Right lobe of liver (tissue), 6 donors: Measurements from ENCODE around the gene TSPAN4. TPM values are rescaled to one million over a fixed set of nuclear protein-coding genes. Genes with fewer than 3 reads are reported as not detected.

Experiments
- ATAC-seq, 4 donors: fragments of 200-7000 bp; cut with Tn5 transposase; one replicate each; pipeline ENCODE4 v1.9.1; 2020; ENCODE audit warnings: mild to moderate bottlenecking in 4 of 4, moderate library complexity in 4 of 4
- DNase-seq, 3 donors: peaks; one replicate each; pipeline ENCODE4 v3.0.0-alpha.2; 2020
- H3K27ac ChIP-seq, 3 donors: fragments of 200-600 bp; one replicate each; pipeline ENCODE4 v1.8.0; 2022
- H3K27me3 ChIP-seq, 2 donors: fragments of 200-600 bp; one replicate each; pipeline ENCODE4 v1.8.0; 2022
- H3K36me3 ChIP-seq, 4 donors: fragments of 200-600 bp; sonication (generic) in 1 of 4; one replicate each; pipeline versions ENCODE4 v1.5.1 to v1.8.0; 2017 to 2022; ENCODE audit warnings: control low read depth in 1 of 4
- H3K4me1 ChIP-seq, 4 donors: fragments of 200-600 bp; sonication (generic) in 1 of 4; one replicate each; pipeline versions ENCODE4 v1.5.1 to v1.8.0; 2017 to 2022; ENCODE audit warnings: control low read depth in 1 of 4
- H3K4me3 ChIP-seq, 3 donors: fragments of 200-600 bp; one replicate each; pipeline ENCODE4 v1.8.0; 2022
- H3K9me3 ChIP-seq, 4 donors: fragments of 200-600 bp; sonication (generic) in 1 of 4; one replicate each; pipeline versions ENCODE4 v1.5.1 to v1.8.0; 2017 to 2022; ENCODE audit warnings: control low read depth in 1 of 4
- POLR2A ChIP-seq: fragments of 450-650 bp; IDR thresholded peaks from one replicate; pipeline ENCODE4 v1.6.1; 2017; ENCODE audit warnings: antibody characterized with exemption, mild to moderate bottlenecking
- WGBS: methylation state at CpG from one replicate; pipeline ENCODE4 v1.1.6; 2018; ENCODE audit warnings: low coverage, low lambda C conversion rate; ENCODE audit not compliant: insufficient coverage; ENCODE audit errors: missing lambda C conversion rate; 5-methylcytosine and 5-hydroxymethylcytosine counted together
- intact Hi-C, 2 donors: fragments of 100-400 bp; cut with DNase I; formaldehyde crosslinking; loops; one replicate each; pipeline versions ENCODE4 v1.11.2 to v1.14.1; 2022
- total RNA-seq, 6 experiments: library from RNA; depleted of rRNA in 2 of 6; stranded (reverse); fragments of >200 nt in 2 of 6; fragmentation: NEBNext Ultra II Directional in 3 of 6; extraction: Animal tissue kit (Norgen Biotek cat#: 25700) in 3 of 6; gene quantifications; one replicate each; pipeline versions ENCODE4 v1.1.0 to v1.2.4, GENCODE V29; 2016 to 2023
- TF ChIP-seq, protein P1 (sequence below), 4 donors: fragments of 200-600 bp in 3 of 4; fragments of 450-650 bp in 1 of 4; IDR thresholded peaks; one replicate each; pipeline versions ENCODE4 v1.5.1 to v1.8.0; 2016 to 2022; ENCODE audit warnings: antibody characterized with exemption in 4 of 4, mild to moderate bottlenecking in 2 of 4
- donor health status: DM: no; HTN: yes; CAD: no.
- donor health status: DM: no; HTN: no; CAD: no.
- donor health status: DM: no; HTN: no; CAD: no.
- donor health status: DM: no; HTN: yes; CAD: no.
- donor health status: DM: no; HTN: yes; CAD: no.

Gene TSPAN4
- total RNA-seq, 6 experiments from 2014 or later = 14.9 to 80.6 (median 30.5) TPM

DNA sequence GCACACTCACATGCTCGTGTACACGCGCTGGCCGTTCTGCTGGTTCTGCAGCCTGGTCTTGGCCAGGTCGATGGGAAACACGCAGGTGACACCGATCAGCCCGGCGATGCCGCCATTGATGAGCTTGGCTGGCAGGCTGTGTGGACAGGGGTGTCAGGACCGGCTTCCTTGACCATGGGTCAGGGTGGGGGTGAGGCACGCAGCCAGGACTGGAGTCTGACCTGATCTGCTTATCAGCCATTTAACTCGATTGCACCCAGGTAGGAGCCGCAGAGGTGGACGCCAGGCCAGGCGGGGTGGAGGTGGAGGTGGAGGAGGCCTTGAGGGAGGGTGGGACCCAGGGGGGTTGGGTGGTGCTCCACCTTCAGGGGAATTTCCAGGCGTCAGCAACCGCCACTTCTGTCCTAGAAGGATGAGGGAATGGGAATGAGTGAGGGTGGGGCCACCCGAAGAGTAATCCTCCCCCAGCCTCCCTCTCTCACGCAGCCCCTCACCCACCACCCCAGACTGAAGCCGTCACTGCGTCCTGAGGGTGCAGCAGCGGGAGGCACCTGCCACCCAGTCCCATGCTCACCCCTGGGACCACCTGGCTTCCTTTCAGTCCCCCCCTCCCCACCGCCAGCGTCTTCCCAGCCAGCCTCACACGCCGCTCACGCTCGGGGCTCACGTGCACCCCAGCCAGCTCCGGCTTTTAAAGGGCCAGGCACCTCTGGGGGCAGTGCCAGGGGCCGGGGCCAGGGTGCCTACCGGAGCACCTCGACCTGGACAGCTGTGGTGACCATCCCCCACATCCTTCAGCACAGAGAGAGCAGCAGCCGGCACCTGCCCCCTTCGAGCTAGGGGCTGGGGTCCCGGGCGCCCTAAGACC is 47.7 kb upstream of the TSPAN4 start:
- TF ChIP-seq, protein P1, sequence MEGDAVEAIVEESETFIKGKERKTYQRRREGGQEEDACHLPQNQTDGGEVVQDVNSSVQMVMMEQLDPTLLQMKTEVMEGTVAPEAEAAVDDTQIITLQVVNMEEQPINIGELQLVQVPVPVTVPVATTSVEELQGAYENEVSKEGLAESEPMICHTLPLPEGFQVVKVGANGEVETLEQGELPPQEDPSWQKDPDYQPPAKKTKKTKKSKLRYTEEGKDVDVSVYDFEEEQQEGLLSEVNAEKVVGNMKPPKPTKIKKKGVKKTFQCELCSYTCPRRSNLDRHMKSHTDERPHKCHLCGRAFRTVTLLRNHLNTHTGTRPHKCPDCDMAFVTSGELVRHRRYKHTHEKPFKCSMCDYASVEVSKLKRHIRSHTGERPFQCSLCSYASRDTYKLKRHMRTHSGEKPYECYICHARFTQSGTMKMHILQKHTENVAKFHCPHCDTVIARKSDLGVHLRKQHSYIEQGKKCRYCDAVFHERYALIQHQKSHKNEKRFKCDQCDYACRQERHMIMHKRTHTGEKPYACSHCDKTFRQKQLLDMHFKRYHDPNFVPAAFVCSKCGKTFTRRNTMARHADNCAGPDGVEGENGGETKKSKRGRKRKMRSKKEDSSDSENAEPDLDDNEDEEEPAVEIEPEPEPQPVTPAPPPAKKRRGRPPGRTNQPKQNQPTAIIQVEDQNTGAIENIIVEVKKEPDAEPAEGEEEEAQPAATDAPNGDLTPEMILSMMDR (IDR thresholded peaks at IDR 0.05) = no peak
- no peak for TF ChIP-seq POLR2A
- ATAC-seq = peak; percentile 1 to 28 (median 22)
- 41% methylated on average over 22 of the region's 38 CpGs for WGBS

DNA sequence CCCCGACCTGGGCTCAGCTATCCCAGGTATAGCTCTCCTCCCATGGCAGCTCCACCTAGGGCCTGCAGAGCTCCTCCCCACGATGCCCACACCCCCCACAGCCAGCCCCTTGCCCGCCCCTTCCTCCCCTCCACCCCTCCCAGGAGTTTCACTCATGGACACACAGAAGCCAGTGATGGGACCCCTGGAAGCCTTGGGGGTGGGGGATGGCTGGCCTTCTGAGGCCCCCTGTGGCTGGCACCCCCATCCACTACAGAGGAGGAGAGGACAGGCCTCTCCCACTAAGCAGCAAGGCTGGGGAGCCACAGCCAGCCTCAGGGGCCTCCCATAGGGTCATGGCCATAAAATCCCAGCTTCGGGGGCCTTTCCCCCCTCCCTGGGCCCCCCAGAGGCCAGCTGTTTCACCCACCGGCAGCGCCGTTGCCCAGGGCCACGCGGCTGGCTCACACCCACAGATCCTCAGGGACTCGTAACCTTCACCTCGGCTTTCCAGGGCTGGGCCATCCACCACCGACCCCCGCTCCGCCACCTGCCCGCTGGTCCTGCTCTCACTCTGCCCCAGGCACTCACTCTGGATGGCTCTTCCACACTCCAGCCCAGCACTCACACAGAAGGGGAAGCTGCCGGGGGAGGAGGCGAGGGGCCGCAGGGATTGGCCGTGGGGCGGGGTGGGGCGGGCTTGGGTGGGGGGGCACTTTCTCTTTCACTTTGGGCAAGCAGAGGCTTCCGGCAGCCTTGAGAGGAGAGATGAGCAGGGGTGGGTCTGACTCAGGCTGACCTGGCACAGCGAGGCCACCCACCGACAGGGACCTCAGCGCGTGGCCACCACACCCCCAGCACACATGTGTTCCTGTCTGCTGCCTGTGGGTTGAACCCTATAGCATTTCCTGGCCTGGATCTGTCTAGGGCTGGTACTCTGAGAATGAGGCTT is 46.8 kb upstream of the TSPAN4 start:
- 0% methylated on average over 3 of the region's 26 CpGs for WGBS

More for the DNA sequence above, 47.7 kb upstream of the TSPAN4 start:
- DNase-seq = peak in 1 of 3 donors; percentile 82
- Histone ChIP-seq H3K4me1 (peaks cover 0 to 34% (median 11%) of the 10 kb centered on the region in 4 donors), H3K27ac (peak overlapping the region in 2 of 3 donors; percentile 85 to 88), H3K4me3 (peak overlapping the region; percentile 63 to 73 (median 73)), H3K27me3 (no peaks in the 10 kb centered on the region), H3K9me3 (no peaks in the 10 kb centered on the region), H3K36me3 (peaks cover 0 to 5% (median 0%) of the 10 kb centered on the region in 4 donors)
- intact Hi-C loops = no loop called here

DNA sequence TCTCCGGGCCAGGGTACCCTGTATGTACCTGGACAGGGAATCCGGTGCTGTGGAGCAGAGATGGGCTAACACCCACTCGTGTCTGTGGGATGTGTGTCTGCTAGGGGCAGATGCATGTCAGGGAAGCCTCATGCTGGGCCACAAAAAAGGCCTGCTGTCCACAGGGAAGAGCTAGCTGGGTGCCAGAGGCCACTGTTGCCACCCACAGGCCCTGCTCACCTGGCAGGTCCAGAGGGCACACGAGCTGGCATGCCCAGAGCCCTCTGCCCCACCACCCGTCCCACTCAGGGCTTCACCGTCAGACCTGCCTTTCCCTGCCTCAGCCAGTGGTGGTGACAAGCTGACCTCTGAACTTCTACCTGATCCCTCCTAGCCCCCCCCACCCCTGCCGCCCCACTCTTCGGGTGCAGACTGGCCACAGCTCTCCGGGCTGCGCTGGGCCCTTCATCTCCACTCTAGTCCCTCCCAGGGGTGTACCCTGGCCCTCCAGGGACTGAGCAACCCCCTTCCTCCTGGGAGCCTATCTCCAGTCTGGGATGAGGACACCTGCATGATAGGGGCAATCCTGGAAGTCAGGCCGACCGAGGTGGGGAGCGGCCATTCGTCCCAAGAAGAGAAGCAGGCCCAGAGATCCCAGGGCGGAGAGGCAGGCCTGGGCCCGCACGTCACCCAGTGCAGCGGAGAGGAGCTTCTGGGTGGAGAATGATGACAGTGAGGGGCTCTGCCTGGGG is 45.9 kb upstream of the TSPAN4 start:
- DNase-seq (peak in 2 of 3 donors; percentile 90 to 91), ATAC-seq (peak; percentile 44 to 66 (median 61))
- TF ChIP-seq POLR2A = no peak
- TF ChIP-seq, protein P1 (IDR thresholded peaks at IDR 0.05) = no peak
- H3K36me3 ChIP-seq = peaks cover 0 to 5% (median 0%) of the 10 kb centered on the region in 4 donors
- peak overlapping the region; percentile 63 to 73 (median 73) for H3K4me3 ChIP-seq
- H3K9me3 ChIP-seq = no peaks in the 10 kb centered on the region
- H3K4me1 ChIP-seq = peaks cover 0 to 30% (median 11%) of the 10 kb centered on the region in 4 donors
- WGBS = 16% methylated on average over 5 of the region's 18 CpGs
- H3K27me3 ChIP-seq = no peaks in the 10 kb centered on the region
- intact Hi-C loops = no loop called here
- peak overlapping the region; percentile 70 to 88 (median 85) for H3K27ac ChIP-seq

More for the DNA sequence above, 46.8 kb upstream of the TSPAN4 start:
- Histone ChIP-seq H3K4me1 (peaks cover 0 to 33% (median 11%) of the 10 kb centered on the region in 4 donors), H3K27ac (peak overlapping the region; percentile 70 to 88 (median 85)), H3K9me3 (no peaks in the 10 kb centered on the region), H3K36me3 (peaks cover 0 to 5% (median 0%) of the 10 kb centered on the region in 4 donors), H3K27me3 (no peaks in the 10 kb centered on the region), H3K4me3 (peak overlapping the region; percentile 63 to 73 (median 73))
- intact Hi-C loops = no loop called here
- ATAC-seq (peak; percentile 55 to 69 (median 64)), DNase-seq (peak; percentile 83 to 87 (median 85))
- peak; percentile 59 for TF ChIP-seq POLR2A
- TF ChIP-seq, protein P1 (IDR thresholded peaks at IDR 0.05) = no peak
